ENCODE measurements around the gene PIK3C2B.
A peak's percentile ranks its signal among the peaks of the same experiment; 100 is the strongest.

PIK3C2B gene

GRCh38 chr1:204499511-204500468 is 5.2 kb upstream of the PIK3C2B start:
- no peak overlapping the region for H3K4me3 ChIP-seq (ENCODE audit: low read depth, low read length)
- DNase-seq (ENCODE audit: low read depth), result no peak
- no peak for TF ChIP-seq CTCF (IDR thresholded peaks at IDR 0.05; ENCODE audit: control insufficient read depth, extremely low read depth, insufficient read depth)

- no peak overlapping the region for H3K4me3 ChIP-seq (ENCODE audit: low read depth, low read length)
- TF ChIP-seq CTCF (IDR thresholded peaks at IDR 0.05; ENCODE audit: control insufficient read depth, extremely low read depth, insufficient read depth), result no peak
- DNase-seq (ENCODE audit: low read depth), result no peak
Measured at GRCh38 chr1:204498981-204499380, 4.4 kb upstream of the PIK3C2B start.

GRCh38 chr1:204495777-204496176 is 1.2 kb upstream of the PIK3C2B start:
- no peak for TF ChIP-seq CTCF (IDR thresholded peaks at IDR 0.05; ENCODE audit: control insufficient read depth, extremely low read depth, insufficient read depth)
- no peak for DNase-seq (ENCODE audit: low read depth)
- H3K4me3 ChIP-seq (ENCODE audit: low read depth, low read length), result no peak overlapping the region

GRCh38 chr1:204495078-204495753 is 611 bp upstream of the PIK3C2B start:
- no peak for TF ChIP-seq CTCF (IDR thresholded peaks at IDR 0.05; ENCODE audit: control insufficient read depth, extremely low read depth, insufficient read depth)
- peak overlapping the region; percentile 87 for H3K4me3 ChIP-seq (ENCODE audit: low read depth, low read length)
- DNase-seq (ENCODE audit: low read depth), result no peak

GRCh38 chr1:204493984-204494280 is 673 bp downstream of the PIK3C2B start:
- H3K4me3 ChIP-seq (ENCODE audit: low read depth, low read length), result peak overlapping the region; percentile 87
- peak; percentile 52 for DNase-seq (ENCODE audit: low read depth)
- no peak for TF ChIP-seq CTCF (IDR thresholded peaks at IDR 0.05; ENCODE audit: control insufficient read depth, extremely low read depth, insufficient read depth)

- no peak for DNase-seq (ENCODE audit: low read depth)
- H3K4me3 ChIP-seq (ENCODE audit: low read depth, low read length), result peak overlapping the region; percentile 87
- TF ChIP-seq CTCF (IDR thresholded peaks at IDR 0.05; ENCODE audit: control insufficient read depth, extremely low read depth, insufficient read depth), result no peak
Measured at GRCh38 chr1:204493145-204493983, 1.2 kb downstream of the PIK3C2B start.
